HG03066 (cell line): Measurements from ENCODE around the gene LBX1.

Experiments used
- ATAC-seq: cut with Tn5 transposase; IDR thresholded peaks from one replicate; pipeline ENCODE4 v1.9.1; 2021; ENCODE audit warnings: low read depth; ENCODE audit not compliant: unreplicated experiment

LBX1 gene

GRCh38 chr10:101226491-101227428 lies 2.5 kb downstream of the LBX1 start:
- no peak for ATAC-seq

DNA sequence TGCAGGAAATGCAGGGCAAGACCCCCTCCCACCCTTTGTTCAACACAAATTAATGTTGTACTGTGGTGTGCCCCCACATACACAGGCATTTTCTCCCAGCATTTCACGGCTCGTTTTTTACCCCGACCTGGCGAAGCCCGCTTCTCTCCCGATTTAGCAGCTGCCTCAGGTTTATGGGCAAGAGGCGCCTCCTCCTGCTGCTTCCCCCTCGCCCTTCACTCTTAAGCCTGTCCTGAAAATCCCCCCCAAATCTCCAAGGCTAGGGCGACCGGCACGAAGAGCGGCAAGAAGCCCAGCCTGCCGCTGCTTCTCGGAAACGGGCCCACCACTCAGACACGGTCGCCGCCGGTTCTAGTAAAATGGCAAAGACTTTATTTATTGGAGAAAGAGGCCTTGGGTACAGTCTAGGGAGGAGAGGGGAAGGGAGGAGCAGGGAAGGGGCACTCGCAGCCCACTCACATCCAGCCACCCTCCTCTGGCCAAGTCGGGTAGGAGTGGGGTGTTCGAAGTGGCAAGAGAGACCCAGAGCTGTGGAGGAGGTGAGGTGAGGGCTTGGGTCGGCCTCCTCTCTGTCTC lies 3.3 kb downstream of the LBX1 start:
- no peak for ATAC-seq

DNA sequence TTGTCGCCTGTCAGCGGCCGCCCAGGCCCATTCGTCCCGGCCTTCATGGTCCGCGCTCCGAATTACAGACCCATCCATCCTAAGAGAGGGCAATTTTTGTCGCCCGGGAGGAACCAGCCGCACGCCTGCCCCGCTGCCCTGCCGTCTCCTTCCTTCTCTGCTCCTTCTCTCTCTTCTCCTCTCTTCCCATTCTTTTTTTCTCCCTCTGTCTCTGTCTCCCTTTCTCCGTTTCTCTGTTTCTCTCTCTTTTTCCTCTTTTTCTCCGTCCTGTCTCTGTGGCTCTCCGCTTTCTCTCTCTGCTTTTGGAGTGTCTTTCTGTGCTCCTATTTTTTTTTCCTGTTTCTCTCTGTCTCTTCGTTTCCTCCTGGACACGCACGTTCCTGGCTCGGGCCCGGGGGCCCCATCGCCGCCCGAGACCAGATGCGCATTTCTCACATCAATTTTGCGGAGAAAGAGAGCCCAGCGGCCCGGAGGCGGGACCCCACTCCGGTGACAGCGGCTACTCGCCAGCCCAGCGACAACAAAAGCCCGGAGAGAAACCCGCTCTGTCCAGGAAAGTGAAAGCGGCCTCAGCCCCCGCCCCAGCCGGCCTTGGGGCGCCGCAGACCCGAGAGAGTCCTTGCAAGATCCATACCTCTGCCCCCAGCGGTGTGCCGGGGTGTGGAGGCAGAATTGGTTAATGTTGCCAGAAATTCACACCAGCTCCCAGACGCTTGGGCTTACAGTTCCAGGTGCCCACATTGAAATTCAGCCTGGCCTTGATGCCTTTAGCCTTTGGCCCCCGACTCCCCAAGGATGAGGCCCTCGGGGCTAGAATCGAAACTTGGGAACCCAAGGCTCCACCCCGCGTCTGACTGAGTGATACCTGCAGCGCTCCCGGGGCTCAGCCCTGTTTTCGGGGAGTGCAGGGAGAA lies 4.1 kb downstream of the LBX1 start:
- no peak for ATAC-seq

GRCh38 chr10:101224060-101224909 lies 5.0 kb downstream of the LBX1 start:
- no peak for ATAC-seq

GRCh38 chr10:101223274-101224059 lies 5.8 kb downstream of the LBX1 start:
- no peak for ATAC-seq

DNA sequence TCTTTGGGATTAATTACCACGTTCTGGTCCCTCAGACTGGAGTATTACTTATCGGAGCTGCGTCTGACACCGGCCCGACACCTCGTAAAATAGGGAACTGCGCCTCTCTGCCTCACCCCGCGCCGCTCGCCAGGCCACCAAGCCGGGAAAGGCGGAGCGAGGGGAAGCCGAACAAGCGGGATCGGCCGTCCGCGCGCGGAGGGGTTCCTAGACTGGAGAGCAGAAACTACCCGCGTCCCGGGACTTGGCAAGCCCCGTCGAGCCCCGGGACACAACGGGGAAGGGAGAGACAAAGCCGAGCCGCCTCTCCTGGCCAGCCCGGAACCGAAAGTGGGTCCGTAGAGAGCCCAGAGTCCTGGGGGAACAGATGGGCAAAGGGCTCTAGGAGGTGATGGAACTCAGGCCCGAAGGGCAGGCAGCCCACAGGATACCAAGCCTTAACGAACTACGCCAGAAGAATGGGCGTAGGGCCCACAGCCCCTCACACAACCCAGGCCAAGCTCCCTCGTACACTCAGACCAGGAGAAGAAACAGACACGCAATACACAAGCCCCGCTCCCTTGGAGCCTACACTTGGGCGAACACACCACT lies 6.5 kb downstream of the LBX1 start:
- ATAC-seq: no peak

DNA sequence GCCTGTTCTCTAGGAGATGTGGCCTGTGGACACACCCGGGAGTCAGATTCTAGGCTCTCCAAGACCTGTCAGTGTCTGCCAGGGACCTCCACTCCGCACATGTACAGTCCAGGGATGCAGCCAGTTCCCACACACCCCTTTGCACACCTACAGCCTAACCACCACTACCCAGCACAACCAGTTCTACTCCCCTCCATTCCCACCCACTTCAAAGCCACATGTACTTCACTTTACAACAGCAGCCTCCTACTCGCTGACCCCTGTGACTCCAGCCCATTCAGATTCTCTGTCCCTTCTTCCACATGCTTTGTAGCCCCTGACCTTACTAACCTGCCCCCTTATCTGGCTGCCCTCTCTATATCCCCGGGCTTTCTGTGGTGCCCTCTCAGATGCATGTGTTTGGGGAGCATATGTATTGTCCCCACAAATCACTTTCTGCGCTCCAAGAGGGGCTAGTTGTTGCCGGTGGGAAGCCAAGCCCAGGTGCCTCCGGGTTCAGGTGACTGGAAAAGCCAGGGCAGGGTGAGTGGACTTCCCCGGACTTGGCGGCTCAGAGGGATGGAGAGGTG lies 7.2 kb downstream of the LBX1 start:
- no peak for ATAC-seq

DNA sequence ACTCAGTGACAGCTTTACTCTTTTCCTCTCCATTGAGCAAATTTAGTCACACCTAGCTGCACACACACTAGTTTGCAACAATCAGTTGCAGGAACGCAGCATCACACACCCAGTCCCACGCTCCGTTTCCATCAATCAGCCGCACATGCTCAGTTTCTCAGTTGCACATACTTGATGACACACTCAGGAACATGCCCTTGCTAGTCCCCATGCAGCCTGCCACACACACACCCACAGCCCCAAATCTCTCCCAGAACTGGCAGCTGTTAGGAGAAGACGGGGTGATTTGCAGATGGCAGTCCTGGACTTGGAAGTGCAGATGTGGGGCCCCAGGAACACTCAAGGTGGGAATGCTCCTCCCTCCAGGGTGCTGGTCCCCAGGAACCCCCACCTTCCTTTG lies 7.7 kb downstream of the LBX1 start:
- ATAC-seq: no peak

GRCh38 chr10:101219946-101220451 lies 9.3 kb downstream of the LBX1 start:
- no peak for ATAC-seq

DNA sequence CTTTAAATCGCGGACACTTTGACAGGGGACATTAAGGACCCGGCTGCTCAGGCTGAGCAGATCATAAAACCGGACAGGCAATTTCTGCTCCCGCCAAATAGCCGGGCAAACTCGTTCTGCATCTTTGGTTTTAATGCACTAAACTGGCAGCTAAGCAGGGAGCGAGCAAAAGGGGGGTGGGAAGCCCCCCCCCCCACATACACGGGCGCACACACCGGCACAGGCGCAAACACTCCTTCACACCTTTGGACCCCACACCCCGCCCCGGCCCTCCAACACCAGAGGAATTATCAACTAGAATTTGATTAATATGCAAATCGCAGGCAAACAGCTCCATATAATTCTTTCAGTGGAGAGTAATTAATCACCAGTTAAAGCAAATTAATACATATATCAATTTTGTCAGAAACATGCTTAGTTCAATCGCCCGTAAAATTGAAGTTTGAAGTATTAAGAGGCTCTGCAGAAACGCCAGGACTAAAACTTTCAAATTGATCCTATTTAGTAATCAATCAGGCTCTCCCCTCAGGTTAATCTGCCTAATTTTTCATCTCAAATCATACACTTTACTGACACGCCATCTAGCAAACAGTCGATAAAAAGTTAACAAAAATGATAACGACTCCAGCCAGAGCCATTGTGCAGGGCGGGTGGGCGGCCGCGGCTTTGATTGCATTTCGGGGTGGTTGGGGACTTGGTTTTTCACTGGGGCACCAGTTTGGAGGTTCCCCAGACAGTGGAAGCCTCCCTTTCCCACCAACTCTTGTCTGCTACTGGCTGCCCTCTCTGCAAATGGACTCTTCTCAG lies 9.9 kb downstream of the LBX1 start:
- no peak for ATAC-seq

DNA sequence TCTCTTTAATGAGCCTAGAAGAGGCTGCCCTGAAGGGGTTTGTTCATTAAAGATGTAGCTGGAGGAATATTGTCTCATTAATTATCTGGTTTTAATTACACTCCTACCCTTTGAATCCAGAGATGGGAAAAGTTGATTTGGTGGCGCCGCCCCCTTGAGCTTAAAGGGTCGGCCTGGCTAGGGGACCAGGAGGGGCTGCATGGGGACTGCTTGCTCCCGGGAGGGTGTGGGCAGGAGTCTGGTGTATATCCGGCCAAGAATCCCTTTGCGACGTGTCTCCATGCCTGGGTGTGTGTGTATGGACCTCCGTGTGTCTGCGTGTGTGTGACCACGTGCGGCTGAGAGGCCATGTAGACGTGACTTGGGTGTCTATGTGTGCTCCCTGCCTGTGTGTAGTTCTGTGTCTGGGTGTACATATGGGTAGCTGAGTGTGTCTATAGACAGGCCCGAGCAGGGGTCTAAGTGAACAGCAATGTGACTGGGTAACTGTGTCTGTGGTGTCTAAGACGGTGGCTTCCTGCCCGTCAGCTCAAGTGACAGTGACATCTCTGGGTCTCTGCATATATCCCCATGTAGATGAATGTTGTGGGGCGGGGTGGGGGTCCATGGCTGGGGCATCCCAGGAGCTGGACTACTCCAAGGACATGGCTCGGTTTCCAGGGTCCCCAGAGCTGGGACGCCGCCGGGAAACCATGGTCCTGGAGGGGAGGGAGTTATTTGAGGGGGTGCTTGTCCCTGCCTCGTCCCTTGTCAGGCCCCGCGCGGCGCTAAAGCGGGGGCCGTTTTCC lies 10.7 kb downstream of the LBX1 start:
- ATAC-seq: no peak

DNA sequence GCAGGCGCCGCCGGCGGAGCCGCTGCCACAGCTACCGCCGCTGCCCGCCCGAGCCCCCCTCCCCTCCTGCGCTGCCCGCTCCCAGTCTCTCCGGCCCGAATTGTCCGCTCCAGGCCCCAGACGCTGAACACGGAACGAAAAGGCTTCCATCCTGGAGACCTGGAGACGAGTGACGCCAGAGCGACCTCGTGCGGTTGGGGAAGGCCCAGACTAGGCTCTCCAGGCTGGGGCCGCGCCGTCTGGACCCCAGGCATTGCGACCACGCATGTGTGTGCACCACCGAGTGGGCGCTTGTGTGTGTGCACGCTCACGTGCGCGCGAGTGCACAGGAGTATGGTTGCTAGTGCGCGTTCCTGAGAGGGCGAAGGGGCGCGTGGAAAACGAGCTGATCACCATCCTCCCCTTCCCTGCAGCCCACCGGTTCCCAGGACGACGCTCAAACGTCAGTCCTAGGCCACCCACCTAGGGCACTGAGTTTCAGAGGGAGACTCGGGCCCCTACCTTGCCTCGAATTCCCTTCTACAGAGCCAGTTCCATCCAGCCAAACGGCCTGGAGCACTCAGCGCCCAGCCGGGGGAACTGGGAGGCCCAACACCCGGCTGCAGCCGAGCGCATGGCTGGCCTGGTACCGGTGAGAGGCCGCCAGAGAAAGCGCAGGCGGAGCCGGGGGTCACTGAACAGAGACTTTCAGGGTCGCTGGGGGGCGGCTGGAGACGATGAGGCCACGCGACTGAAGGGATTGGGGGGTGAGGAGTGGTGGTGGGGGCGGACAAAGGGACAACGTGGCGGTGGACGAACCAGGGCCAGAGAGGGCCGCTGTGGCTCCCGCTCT lies 11.6 kb downstream of the LBX1 start:
- ATAC-seq: no peak

GRCh38 chr10:101217044-101217425 lies 12.2 kb downstream of the LBX1 start:
- no peak for ATAC-seq

DNA sequence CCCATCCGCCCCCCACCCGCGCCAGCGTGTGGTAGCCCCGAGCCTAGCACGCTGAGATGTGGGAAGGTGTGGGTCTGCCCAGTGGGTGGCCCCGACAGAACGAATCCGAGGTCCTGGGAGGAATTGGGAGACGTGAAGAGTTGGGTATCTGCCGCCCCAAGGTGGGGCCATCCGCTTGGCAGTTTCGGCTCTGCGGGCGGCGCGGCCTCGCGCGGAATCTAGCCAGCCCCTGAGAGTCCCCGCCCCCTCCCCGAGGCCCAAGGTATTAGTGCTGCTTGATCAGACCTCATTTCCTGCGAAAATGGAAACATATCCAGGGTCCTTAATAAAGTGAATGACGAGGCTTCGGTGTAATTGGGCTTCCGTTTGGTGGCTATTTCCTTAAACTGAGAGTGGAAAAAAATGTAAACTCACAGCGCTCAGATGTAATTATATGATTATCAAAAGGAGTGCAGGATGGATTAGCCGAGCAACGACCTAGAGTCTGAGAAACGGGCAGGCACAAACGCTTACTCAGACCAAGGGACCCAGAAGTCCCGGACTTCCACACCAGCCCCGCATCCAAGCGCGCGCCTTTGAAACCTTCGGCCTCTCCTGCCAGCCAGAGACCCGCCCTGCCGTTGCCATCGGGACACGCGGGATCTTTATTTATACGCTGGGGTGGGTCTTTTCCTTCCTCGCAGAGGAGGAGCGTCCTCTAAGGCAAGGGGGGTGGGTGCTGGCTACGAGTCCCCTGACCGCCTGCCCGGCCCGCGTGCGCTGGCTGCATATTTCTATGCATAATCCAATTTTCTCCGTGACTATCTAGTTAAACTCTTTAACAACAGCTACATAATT lies 12.8 kb downstream of the LBX1 start:
- ATAC-seq: no peak
